Endothelial cell of umbilical vein (primary cell): ENCODE measurements around the gene SEMA6A. TPM values are rescaled to one million over a fixed set of nuclear protein-coding genes. Genes with fewer than 3 reads are reported as not detected.

ENCODE experiments used
- BruUV-seq: library from RNA; stranded (reverse); fragments of 400-500 nt; replicated peaks from 2 replicates; lab custom pipeline; 2021; lab: Mats Ljungman, UMichigan
- CTCF ChIA-PET: fragments of 300-600, 350-600 bp; sonication (Branson Sonifier 250); formaldehyde crosslinking; loops from one replicate; lab custom pipeline; 2021; ENCODE audit warnings: antibody characterized with exemption, inconsistent platforms; lab: Charles Lee
- POLR2A ChIA-PET: fragments of 300-600, 350-600 bp; sonication (Branson Sonifier 250); formaldehyde crosslinking; loops from one replicate; lab custom pipeline; 2021; ENCODE audit warnings: antibody characterized with exemption, inconsistent platforms; lab: Charles Lee
- DNase-seq: peaks from one replicate; pipeline ENCODE4 v3.0.0-alpha.2; 2011; ENCODE audit warnings: low read depth, low spot score
- FAIRE-seq: peaks from 2 replicates; lab custom pipeline; 2011; peaks lifted over from hg19 to GRCh38; lab: Jason Lieb, UNC
- H2AFZ ChIP-seq: 2 replicates; pipeline ENCODE4 v1.6.0; 2012; ENCODE audit warnings: low read depth, low read length, control low read depth, inconsistent platforms
- H3K27ac ChIP-seq: 2 replicates; pipeline ENCODE4 v1.5.1; 2011; ENCODE audit warnings: low read depth, mild to moderate bottlenecking, control low read depth, low read length, moderate library complexity; ENCODE audit not compliant: insufficient read depth
- H3K27me3 ChIP-seq, 2 experiments: 2 replicates each; pipeline versions ENCODE4 v1.6.0 to v1.6.1; 2011; ENCODE audit warnings: low read length in 2 of 2, mixed read lengths in 1 of 2; ENCODE audit not compliant: control insufficient read depth in 2 of 2, insufficient read depth in 2 of 2
- H3K36me3 ChIP-seq, 2 experiments: 2 replicates in 1 of 2; 3 replicates in 1 of 2; pipeline ENCODE4 v1.5.1; 2011; ENCODE audit warnings: low read length in 2 of 2, mild to moderate bottlenecking in 1 of 2, moderate library complexity in 1 of 2; ENCODE audit not compliant: control insufficient read depth in 2 of 2, insufficient read depth in 2 of 2; ENCODE audit errors: extremely low read depth in 1 of 2
- H3K4me1 ChIP-seq: 3 replicates; pipeline ENCODE4 v1.5.1; 2011; ENCODE audit warnings: mild to moderate bottlenecking, low read length; ENCODE audit not compliant: control insufficient read depth, insufficient read depth; ENCODE audit errors: extremely low read depth
- H3K4me2 ChIP-seq: 2 replicates; pipeline ENCODE4 v1.6.1; 2011; ENCODE audit warnings: low read length, control low read depth, mixed read lengths; ENCODE audit not compliant: insufficient read depth
- H3K4me3 ChIP-seq, 3 experiments: fragments of 200-600 bp in 1 of 3; sonication (generic), shearing (Covaris generic) in 1 of 3; replicated peaks in 1 of 3; 2 replicates each; pipeline ENCODE4 v1.5.1; 2011 to 2016; ENCODE audit warnings: control low read depth in 3 of 3, low read length in 3 of 3, mild to moderate bottlenecking in 2 of 3, inconsistent platforms in 1 of 3, low read depth in 1 of 3, moderate library complexity in 1 of 3; ENCODE audit not compliant: insufficient read depth in 1 of 3
- H3K79me2 ChIP-seq: 2 replicates; pipeline ENCODE4 v1.6.0; 2012; ENCODE audit warnings: low read length, inconsistent platforms; ENCODE audit not compliant: control insufficient read depth, insufficient read depth
- H3K9ac ChIP-seq: replicated peaks from 2 replicates; pipeline ENCODE3; 2011; ENCODE audit warnings: low read length, control low read depth; ENCODE audit not compliant: insufficient read depth; ENCODE audit errors: extremely low read depth
- H3K9me1 ChIP-seq: replicated peaks from 3 replicates; pipeline ENCODE4 v1.6.0; 2011; ENCODE audit warnings: mild to moderate bottlenecking, low read length; ENCODE audit not compliant: control insufficient read depth, insufficient read depth; ENCODE audit errors: extremely low read depth
- H3K9me3 ChIP-seq: replicated peaks from 2 replicates; pipeline ENCODE4 v1.5.1; 2012; ENCODE audit warnings: low read length, inconsistent platforms; ENCODE audit not compliant: control insufficient read depth, insufficient read depth
- H4K20me1 ChIP-seq: replicated peaks from 2 replicates; pipeline ENCODE3; 2011; ENCODE audit warnings: mild to moderate bottlenecking, low read length; ENCODE audit not compliant: control insufficient read depth, insufficient read depth; ENCODE audit errors: extremely low read depth
- CTCF ChIP-seq, 2 donors: IDR thresholded peaks; 1 replicate in 1 of 2; 2 replicates in 1 of 2; pipeline ENCODE4 v1.5.1; 2011; ENCODE audit warnings: low read length in 2 of 2, mild to moderate bottlenecking in 2 of 2, moderate library complexity in 2 of 2, control low read depth in 1 of 2, inconsistent platforms in 1 of 2, low read depth in 1 of 2; ENCODE audit not compliant: insufficient read depth in 1 of 2; ENCODE audit errors: extremely low read depth in 1 of 2
- EZH2 ChIP-seq: IDR thresholded peaks from 2 replicates; pipeline ENCODE4 v1.6.1; 2012; ENCODE audit warnings: borderline replicate concordance, low read depth, mild to moderate bottlenecking, moderate library complexity, low read length, inconsistent platforms; ENCODE audit not compliant: severe bottlenecking
- FOS ChIP-seq: IDR thresholded peaks from 2 replicates; pipeline ENCODE4 v1.6.1; 2011; ENCODE audit warnings: mild to moderate bottlenecking, low read length, moderate library complexity, borderline replicate concordance; ENCODE audit not compliant: insufficient read depth
- GATA2 ChIP-seq: IDR thresholded peaks from 2 replicates; pipeline ENCODE4 v1.7.0; 2011; ENCODE audit warnings: low read depth, mild to moderate bottlenecking, moderate library complexity, mixed read lengths, low read length; ENCODE audit not compliant: insufficient read length, insufficient read depth
- JUN ChIP-seq: IDR thresholded peaks from 2 replicates; pipeline ENCODE4 v1.6.1; 2011; ENCODE audit warnings: borderline replicate concordance, low read depth; ENCODE audit not compliant: insufficient read length, insufficient read depth
- MYC ChIP-seq: IDR thresholded peaks from one replicate; pipeline ENCODE4 v1.6.1; 2011; ENCODE audit warnings: mild to moderate bottlenecking, low read depth, low read length
- POLR2A ChIP-seq: IDR thresholded peaks from 2 replicates; pipeline ENCODE4 v1.6.1; 2012; ENCODE audit warnings: low read depth, mild to moderate bottlenecking, control low read depth, low read length
- POLR2AphosphoS5 ChIP-seq: IDR thresholded peaks from 2 replicates; pipeline ENCODE4 v1.6.1; 2012; ENCODE audit warnings: low read depth, mild to moderate bottlenecking, control low read depth, low read length, moderate library complexity; ENCODE audit not compliant: insufficient read depth
- dilution Hi-C: fragments of 300-500 bp; cut with MboI; formaldehyde crosslinking; loops from one replicate; pipeline ENCODE4 v1.15.0; 2019; ENCODE audit warnings: low sequenced_read_pairs; ENCODE audit not compliant: extremely low pct_ligation_motif_present
- intact Hi-C: fragments of 100-400 bp; cut with micrococcal nuclease; formaldehyde crosslinking; loops from one replicate; pipeline ENCODE4 v1.10.0; 2022
- polyA plus RNA-seq, 4 experiments: library from polyadenylated mRNA; depleted of rRNA in 3 of 4; stranded (reverse) in 3 of 4; unstranded in 1 of 4; fragments of >200 nt; gene quantifications; 2 replicates each; pipeline versions ENCODE4 v1.2.1 to v1.2.3, GENCODE V29; 2011 to 2012; ENCODE audit warnings: missing spikeins in 1 of 4
- total RNA-seq: library from RNA; stranded (reverse); gene quantifications from 2 replicates; pipeline ENCODE4 v1.2.3, GENCODE V29; 2021

The SEMA6A gene
- total and polyA plus RNA-seq, 2 donors (not counting 3 experiments of a cell fraction or from before 2014, with no cell fraction given), result 0.43 to 1.5 TPM

GRCh38 chr5:116401576-116401975 is 173.0 kb downstream of the SEMA6A start:
- POLR2A ChIA-PET, result no interaction called here
- intact Hi-C loops (no loop called here), dilution Hi-C loops (no loop called here)

More at GRCh38 chr5:116401576-116401975, 173.0 kb downstream of the SEMA6A start:
- Histone ChIP-seq H3K9me3 (no peaks in the 10 kb centered on the region), H3K79me2 (no peaks in the 10 kb centered on the region), H3K4me1 (no peaks in the 10 kb centered on the region), H3K27me3 (no peaks in the 10 kb centered on the region), H3K9ac (no peak overlapping the region), H3K9me1 (no peaks in the 10 kb centered on the region), H3K4me2 (no peak overlapping the region), H3K27ac (no peak overlapping the region), H3K36me3 (no peaks in the 10 kb centered on the region), H3K4me3 (no peak overlapping the region), H4K20me1 (no peaks in the 10 kb centered on the region), H2AFZ (no peak overlapping the region)
- CTCF ChIA-PET, result no interaction called here
- TF ChIP-seq EZH2, result no peak
- TF ChIP-seq JUN, result no peak
- no peak for TF ChIP-seq POLR2AphosphoS5
- no peak for TF ChIP-seq GATA2
- TF ChIP-seq CTCF (IDR thresholded peaks at IDR 0.05; ENCODE audit: extremely low read depth in 1 of 2, insufficient read depth in 1 of 2, low read depth in 1 of 2, low read length in 2 of 2), result no peak
- TF ChIP-seq FOS, result no peak
- TF ChIP-seq MYC, result no peak
- TF ChIP-seq POLR2A, result no peak
- FAIRE-seq (no peak), DNase-seq (no peak)
- BruUV-seq, result no TSS peak
